ENCODE results near the gene NBDY. TPM values are rescaled to one million over a fixed set of nuclear protein-coding genes. Genes with fewer than 3 reads are reported as not detected.
A peak's percentile ranks its signal among the peaks of the same experiment; 100 is the strongest.

The NBDY gene
- total RNA-seq, 2 experiments from 2014 or later = 25.0 to 28.3 TPM

- ATAC-seq (ENCODE audit: poor library complexity) = no peak
These were observed 62.4 kb downstream of the NBDY start for GRCh38 chrX:56791456-56791855.

GRCh38 chrX:56792270-56793111, 63.4 kb downstream of the NBDY start:
- ChIA-PET POLR2A (interaction anchor here (1.2 kb wide), 1 partner anchor 11 kb away, joined by 4 read pairs; no protein-coding TSS in a partner anchor), CTCF (no interaction called here)
- Mint-ChIP-seq H3K27me3 (no peaks in the 10 kb centered on the region), H3K4me1 (ENCODE audit: low read depth) (peaks cover 37% of the 10 kb centered on the region), H3K27ac (peak overlapping the region; percentile 66), H3K9me3 (no peaks in the 10 kb centered on the region), H3K36me3 (ENCODE audit: low read depth) (peaks cover 25% of the 10 kb centered on the region), H3K4me3 (no peak overlapping the region)
- H3K36me3 ChIP-seq (ENCODE audit: insufficient read depth, low read length) = no peaks in the 10 kb centered on the region
- H3K27me3 ChIP-seq (ENCODE audit: control insufficient read depth in 1 of 2, insufficient read depth in 2 of 2, low read length in 2 of 2) = no peaks in the 10 kb centered on the region
- TF ChIP-seq, protein P1, sequence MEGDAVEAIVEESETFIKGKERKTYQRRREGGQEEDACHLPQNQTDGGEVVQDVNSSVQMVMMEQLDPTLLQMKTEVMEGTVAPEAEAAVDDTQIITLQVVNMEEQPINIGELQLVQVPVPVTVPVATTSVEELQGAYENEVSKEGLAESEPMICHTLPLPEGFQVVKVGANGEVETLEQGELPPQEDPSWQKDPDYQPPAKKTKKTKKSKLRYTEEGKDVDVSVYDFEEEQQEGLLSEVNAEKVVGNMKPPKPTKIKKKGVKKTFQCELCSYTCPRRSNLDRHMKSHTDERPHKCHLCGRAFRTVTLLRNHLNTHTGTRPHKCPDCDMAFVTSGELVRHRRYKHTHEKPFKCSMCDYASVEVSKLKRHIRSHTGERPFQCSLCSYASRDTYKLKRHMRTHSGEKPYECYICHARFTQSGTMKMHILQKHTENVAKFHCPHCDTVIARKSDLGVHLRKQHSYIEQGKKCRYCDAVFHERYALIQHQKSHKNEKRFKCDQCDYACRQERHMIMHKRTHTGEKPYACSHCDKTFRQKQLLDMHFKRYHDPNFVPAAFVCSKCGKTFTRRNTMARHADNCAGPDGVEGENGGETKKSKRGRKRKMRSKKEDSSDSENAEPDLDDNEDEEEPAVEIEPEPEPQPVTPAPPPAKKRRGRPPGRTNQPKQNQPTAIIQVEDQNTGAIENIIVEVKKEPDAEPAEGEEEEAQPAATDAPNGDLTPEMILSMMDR (IDR thresholded peaks at IDR 0.05) = no peak
- H3K9me3 ChIP-seq (ENCODE audit: control insufficient read depth in 1 of 2, insufficient read depth in 1 of 2, low read length in 2 of 2) = no peaks in the 10 kb centered on the region
- DNase-seq (no peak), ATAC-seq (ENCODE audit: poor library complexity) (no peak)
- H3K27ac ChIP-seq (ENCODE audit: low read depth in 1 of 2, low read length in 2 of 2) = no peak overlapping the region
- intact Hi-C loops (cut with DNase I, micrococcal nuclease) = no loop called here
- H3K4me3 ChIP-seq (ENCODE audit: low read length) = no peak overlapping the region
- H3K4me1 ChIP-seq (ENCODE audit: insufficient read depth, low read length) = peaks cover 21% of the 10 kb centered on the region

More at GRCh38 chrX:56791456-56791855, 62.4 kb downstream of the NBDY start:
- no peaks in the 10 kb centered on the region for H3K9me3 ChIP-seq (ENCODE audit: control insufficient read depth in 1 of 2, insufficient read depth in 1 of 2, low read length in 2 of 2)
- TF ChIP-seq, protein P1 (IDR thresholded peaks at IDR 0.05) = no peak
- no peaks in the 10 kb centered on the region for H3K36me3 ChIP-seq (ENCODE audit: insufficient read depth, low read length)
- no peak overlapping the region for H3K4me3 ChIP-seq (ENCODE audit: low read length)
- Mint-ChIP-seq H3K9me3 (no peaks in the 10 kb centered on the region), H3K4me1 (ENCODE audit: low read depth) (peaks cover 36% of the 10 kb centered on the region), H3K27me3 (no peaks in the 10 kb centered on the region), H3K27ac (peak overlapping the region; percentile 66), H3K4me3 (no peak overlapping the region), H3K36me3 (ENCODE audit: low read depth) (peaks cover 27% of the 10 kb centered on the region)
- peaks cover 17% of the 10 kb centered on the region for H3K4me1 ChIP-seq (ENCODE audit: insufficient read depth, low read length)
- H3K27ac ChIP-seq (ENCODE audit: low read depth in 1 of 2, low read length in 2 of 2) = no peak overlapping the region
- H3K27me3 ChIP-seq (ENCODE audit: control insufficient read depth in 1 of 2, insufficient read depth in 2 of 2, low read length in 2 of 2) = no peaks in the 10 kb centered on the region
- no peak for DNase-seq
- ChIA-PET POLR2A (interaction anchor here (1.2 kb wide), 1 partner anchor 10 kb away, joined by 4 read pairs; no protein-coding TSS in a partner anchor), CTCF (no interaction called here)
- intact Hi-C loops (cut with DNase I, micrococcal nuclease) = no loop called here

GRCh38 chrX:56793112-56793430, 64.0 kb downstream of the NBDY start:
- TF ChIP-seq, protein P1 (IDR thresholded peaks at IDR 0.05) = no peak
- ATAC-seq (ENCODE audit: poor library complexity) = no peak
- intact Hi-C loops (cut with DNase I, micrococcal nuclease) = no loop called here
- H3K27ac ChIP-seq (ENCODE audit: low read depth in 1 of 2, low read length in 2 of 2) = no peak overlapping the region
- peaks cover 42% of the 10 kb centered on the region for H3K4me1 Mint-ChIP-seq (ENCODE audit: low read depth)
- peaks cover 24% of the 10 kb centered on the region for H3K4me1 ChIP-seq (ENCODE audit: insufficient read depth, low read length)
- POLR2A ChIA-PET = no interaction called here
- DNase-seq = no peak
- no peaks in the 10 kb centered on the region for H3K27me3 ChIP-seq (ENCODE audit: control insufficient read depth in 1 of 2, insufficient read depth in 2 of 2, low read length in 2 of 2)
- CTCF ChIA-PET = no interaction called here
- no peak overlapping the region for H3K27ac Mint-ChIP-seq
- H3K9me3 ChIP-seq (ENCODE audit: control insufficient read depth in 1 of 2, insufficient read depth in 1 of 2, low read length in 2 of 2) = no peaks in the 10 kb centered on the region
- no peaks in the 10 kb centered on the region for H3K9me3 Mint-ChIP-seq
- peaks cover 28% of the 10 kb centered on the region for H3K36me3 Mint-ChIP-seq (ENCODE audit: low read depth)
- H3K36me3 ChIP-seq (ENCODE audit: insufficient read depth, low read length) = no peaks in the 10 kb centered on the region
- no peaks in the 10 kb centered on the region for H3K27me3 Mint-ChIP-seq
- no peak overlapping the region for H3K4me3 Mint-ChIP-seq
- H3K4me3 ChIP-seq (ENCODE audit: low read length) = no peak overlapping the region
